A673 (cell line): ENCODE data around the gene LRRC30.

Experiments used
- EZH2 ChIP-seq: fragments of 200-600 bp; sonication (generic); IDR thresholded peaks from 2 replicates; pipeline ENCODE4 v1.6.1; 2017; ENCODE audit warnings: borderline replicate concordance, low read depth, mild to moderate bottlenecking, mixed read lengths, antibody characterized with exemption, low read length; ENCODE audit not compliant: poor library complexity, severe bottlenecking
- TF ChIP-seq, protein P1 (sequence below): fragments of 300-800, 200-600 bp; sonication (generic); conservative IDR thresholded peaks from 2 replicates; pipeline ENCODE4 v1.5.1; 2017; ENCODE audit warnings: low read depth, mild to moderate bottlenecking, antibody characterized with exemption, low read length, moderate library complexity, mixed read lengths

DNA sequence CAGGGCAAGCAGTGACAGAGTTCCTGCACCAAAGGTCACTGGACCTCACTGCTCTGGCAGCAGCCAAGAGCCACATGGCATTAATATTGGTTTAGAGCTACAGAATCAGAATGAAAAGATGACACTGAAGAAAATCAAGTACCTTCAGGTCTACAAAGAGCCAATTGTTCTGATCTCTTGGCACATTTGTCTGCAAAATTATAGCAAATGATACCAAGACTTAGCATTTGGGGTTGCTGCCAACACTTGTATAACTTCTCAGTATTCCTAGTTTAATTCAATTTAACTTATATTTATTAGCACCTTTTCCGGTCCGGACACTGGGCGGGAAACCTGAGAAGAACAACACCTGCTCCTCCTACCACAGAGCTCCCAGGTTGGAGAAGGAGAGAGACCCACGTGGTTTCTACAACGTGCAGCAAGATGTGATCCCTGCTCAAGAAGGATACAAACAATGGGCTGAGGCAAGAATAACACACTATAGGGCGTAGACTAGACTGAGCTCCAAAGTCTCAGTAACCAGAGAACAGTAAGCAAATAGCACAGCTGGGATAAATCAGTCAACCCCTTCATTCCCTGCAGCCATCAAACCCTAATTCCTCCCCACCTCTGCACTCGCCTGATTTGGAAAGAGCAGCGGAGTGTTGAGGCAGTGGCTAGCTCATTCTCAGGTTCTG is 2.4 kb downstream of the LRRC30 start:
- TF ChIP-seq, protein P1, sequence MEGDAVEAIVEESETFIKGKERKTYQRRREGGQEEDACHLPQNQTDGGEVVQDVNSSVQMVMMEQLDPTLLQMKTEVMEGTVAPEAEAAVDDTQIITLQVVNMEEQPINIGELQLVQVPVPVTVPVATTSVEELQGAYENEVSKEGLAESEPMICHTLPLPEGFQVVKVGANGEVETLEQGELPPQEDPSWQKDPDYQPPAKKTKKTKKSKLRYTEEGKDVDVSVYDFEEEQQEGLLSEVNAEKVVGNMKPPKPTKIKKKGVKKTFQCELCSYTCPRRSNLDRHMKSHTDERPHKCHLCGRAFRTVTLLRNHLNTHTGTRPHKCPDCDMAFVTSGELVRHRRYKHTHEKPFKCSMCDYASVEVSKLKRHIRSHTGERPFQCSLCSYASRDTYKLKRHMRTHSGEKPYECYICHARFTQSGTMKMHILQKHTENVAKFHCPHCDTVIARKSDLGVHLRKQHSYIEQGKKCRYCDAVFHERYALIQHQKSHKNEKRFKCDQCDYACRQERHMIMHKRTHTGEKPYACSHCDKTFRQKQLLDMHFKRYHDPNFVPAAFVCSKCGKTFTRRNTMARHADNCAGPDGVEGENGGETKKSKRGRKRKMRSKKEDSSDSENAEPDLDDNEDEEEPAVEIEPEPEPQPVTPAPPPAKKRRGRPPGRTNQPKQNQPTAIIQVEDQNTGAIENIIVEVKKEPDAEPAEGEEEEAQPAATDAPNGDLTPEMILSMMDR: no peak
- no peak for TF ChIP-seq EZH2
